ENCODE measurements around the gene SSR2.

DNA sequence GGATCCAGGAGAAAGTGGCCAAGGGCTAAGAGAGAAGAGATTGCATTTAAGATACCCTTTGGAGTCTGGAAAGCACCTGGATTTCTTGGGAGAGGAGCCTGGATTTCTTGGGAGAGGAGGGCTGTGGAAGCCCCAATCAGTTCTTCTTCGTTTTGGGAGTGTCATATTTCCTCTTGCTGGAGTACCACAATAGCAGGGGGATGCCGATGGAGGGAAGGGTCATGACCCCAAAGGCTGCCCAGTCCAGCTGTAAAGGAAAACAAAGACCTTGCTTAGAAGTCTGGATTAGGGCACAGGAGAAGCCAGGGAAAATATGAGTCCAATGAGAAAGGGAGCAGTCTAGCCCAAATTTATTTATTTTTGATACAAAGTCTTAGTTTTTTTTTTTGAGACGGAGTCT, 11.3 kb downstream of the SSR2 start:
- TF ChIP-seq POLR2A (IDR thresholded peaks at IDR 0.05) = no peak
- TF ChIP-seq, protein P1, sequence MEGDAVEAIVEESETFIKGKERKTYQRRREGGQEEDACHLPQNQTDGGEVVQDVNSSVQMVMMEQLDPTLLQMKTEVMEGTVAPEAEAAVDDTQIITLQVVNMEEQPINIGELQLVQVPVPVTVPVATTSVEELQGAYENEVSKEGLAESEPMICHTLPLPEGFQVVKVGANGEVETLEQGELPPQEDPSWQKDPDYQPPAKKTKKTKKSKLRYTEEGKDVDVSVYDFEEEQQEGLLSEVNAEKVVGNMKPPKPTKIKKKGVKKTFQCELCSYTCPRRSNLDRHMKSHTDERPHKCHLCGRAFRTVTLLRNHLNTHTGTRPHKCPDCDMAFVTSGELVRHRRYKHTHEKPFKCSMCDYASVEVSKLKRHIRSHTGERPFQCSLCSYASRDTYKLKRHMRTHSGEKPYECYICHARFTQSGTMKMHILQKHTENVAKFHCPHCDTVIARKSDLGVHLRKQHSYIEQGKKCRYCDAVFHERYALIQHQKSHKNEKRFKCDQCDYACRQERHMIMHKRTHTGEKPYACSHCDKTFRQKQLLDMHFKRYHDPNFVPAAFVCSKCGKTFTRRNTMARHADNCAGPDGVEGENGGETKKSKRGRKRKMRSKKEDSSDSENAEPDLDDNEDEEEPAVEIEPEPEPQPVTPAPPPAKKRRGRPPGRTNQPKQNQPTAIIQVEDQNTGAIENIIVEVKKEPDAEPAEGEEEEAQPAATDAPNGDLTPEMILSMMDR (IDR thresholded peaks at IDR 0.05) = no peak
